Thyroid gland (tissue), 4 donors: ENCODE data around the gene KRTAP10-3. TPM values are rescaled to one million over a fixed set of nuclear protein-coding genes. Genes with fewer than 3 reads are reported as not detected.
A peak's percentile ranks its signal among the peaks of the same experiment; 100 is the strongest.

Experiments
- DNase-seq, 2 donors: peaks; one replicate each; pipeline ENCODE4 v3.0.0-alpha.2; 2019
- H3K27ac ChIP-seq, 3 donors: fragments of 200-600 bp; sonication (generic); 1 replicate in 2 of 3; 2 replicates in 1 of 3; pipeline ENCODE4 v1.5.1; 2016 to 2019; ENCODE audit warnings: mild to moderate bottlenecking in 1 of 3, moderate library complexity in 1 of 3
- H3K27me3 ChIP-seq: fragments of 200-600 bp; sonication (generic); one replicate; pipeline ENCODE4 v1.5.1; 2019
- H3K36me3 ChIP-seq, 2 donors: fragments of 200-600 bp; sonication (generic); one replicate each; pipeline ENCODE4 v1.5.1; 2016 to 2019
- H3K4me1 ChIP-seq, 2 donors: fragments of 200-600 bp; sonication (generic); one replicate each; pipeline ENCODE4 v1.5.1; 2017 to 2019
- H3K4me3 ChIP-seq, 3 donors: fragments of 200-600 bp; sonication (generic); replicated peaks in 1 of 3; 1 replicate in 2 of 3; 2 replicates in 1 of 3; pipeline ENCODE4 v1.5.1; 2016; ENCODE audit warnings: mild to moderate bottlenecking in 1 of 3
- H3K9me3 ChIP-seq: fragments of 200-600 bp; sonication (generic); one replicate; pipeline ENCODE4 v1.5.1; 2017
- CTCF ChIP-seq, 6 experiments: fragments of 200-600 bp in 3 of 6; fragments of 450-650 bp in 3 of 6; sonication (generic) in 3 of 6; IDR thresholded peaks; one replicate each; pipeline ENCODE4 v1.5.1; 2016 to 2019; ENCODE audit warnings: antibody characterized with exemption in 6 of 6, mild to moderate bottlenecking in 2 of 6, inconsistent platforms in 1 of 6, moderate library complexity in 1 of 6
- POLR2A ChIP-seq, 2 donors: fragments of 450-650 bp; IDR thresholded peaks; one replicate each; pipeline ENCODE4 v1.6.1; 2017; ENCODE audit warnings: antibody characterized with exemption in 2 of 2, mild to moderate bottlenecking in 2 of 2, moderate library complexity in 1 of 2
- WGBS, 2 donors: methylation state at CpG; one replicate each; pipeline ENCODE4 v1.1.5; 2017; 5-methylcytosine and 5-hydroxymethylcytosine counted together
- intact Hi-C: fragments of 100-400 bp; cut with DNase I; formaldehyde crosslinking; loops from one replicate; pipeline ENCODE4 v1.15.1; 2023
- total RNA-seq, 4 donors: library from RNA; depleted of rRNA; stranded (reverse); fragments of >200 nt; gene quantifications; one replicate each; pipeline ENCODE4 v1.2.3, GENCODE V29; 2016

Gene KRTAP10-3
- total RNA-seq, 4 donors from 2014 or later = not detected

GRCh38 chr21:44589094-44589493, 30.5 kb upstream of the KRTAP10-3 start:
- DNase-seq = no peak
- Histone ChIP-seq H3K36me3 (no peaks in the 10 kb centered on the region), H3K4me1 (no peaks in the 10 kb centered on the region), H3K9me3 (no peaks in the 10 kb centered on the region), H3K27ac (no peak overlapping the region), H3K4me3 (no peak overlapping the region), H3K27me3 (no peaks in the 10 kb centered on the region)
- intact Hi-C loops = no loop called here
- no peak for TF ChIP-seq POLR2A (IDR thresholded peaks at IDR 0.05)
- WGBS, 2 donors = 98 to 100% methylated on average over 2 of the region's 2 CpGs

- Histone ChIP-seq H3K36me3 (no peaks in the 10 kb centered on the region), H3K9me3 (no peaks in the 10 kb centered on the region), H3K4me1 (no peaks in the 10 kb centered on the region), H3K27ac (no peak overlapping the region), H3K27me3 (no peaks in the 10 kb centered on the region), H3K4me3 (no peak overlapping the region)
- TF ChIP-seq POLR2A (IDR thresholded peaks at IDR 0.05) = no peak
- no peak for TF ChIP-seq CTCF (IDR thresholded peaks at IDR 0.05)
- WGBS, 2 donors = 85 to 92% methylated on average over 3 of the region's 3 CpGs
- no peak for DNase-seq
- intact Hi-C loops = no loop called here
These were observed 27.3 kb upstream of the KRTAP10-3 start for GRCh38 chr21:44585892-44586291.

GRCh38 chr21:44583800-44584147, 25.2 kb upstream of the KRTAP10-3 start:
- H3K36me3 ChIP-seq = no peaks in the 10 kb centered on the region
- no peak for DNase-seq
- no peaks in the 10 kb centered on the region for H3K27me3 ChIP-seq
- H3K4me3 ChIP-seq = no peak overlapping the region
- intact Hi-C loops = no loop called here
- 87% methylated on average over 6 of the region's 6 CpGs for WGBS, 2 donors
- no peak overlapping the region for H3K27ac ChIP-seq
- TF ChIP-seq POLR2A (IDR thresholded peaks at IDR 0.05) (no peak), CTCF (IDR thresholded peaks at IDR 0.05) (no peak)
- H3K4me1 ChIP-seq = no peaks in the 10 kb centered on the region
- no peaks in the 10 kb centered on the region for H3K9me3 ChIP-seq

- Histone ChIP-seq H3K36me3 (no peaks in the 10 kb centered on the region), H3K9me3 (no peaks in the 10 kb centered on the region), H3K27ac (no peak overlapping the region), H3K4me3 (no peak overlapping the region), H3K27me3 (no peaks in the 10 kb centered on the region), H3K4me1 (no peaks in the 10 kb centered on the region)
- peak; percentile 54 to 79 for DNase-seq
- TF ChIP-seq CTCF (IDR thresholded peaks at IDR 0.05) (no peak), POLR2A (IDR thresholded peaks at IDR 0.05) (no peak)
- 8 to 9% methylated on average over 11 of the region's 11 CpGs for WGBS, 2 donors
- intact Hi-C loops = no loop called here
These were observed 24.6 kb upstream of the KRTAP10-3 start for GRCh38 chr21:44583089-44583799.

GRCh38 chr21:44582055-44582454, 23.5 kb upstream of the KRTAP10-3 start:
- no peaks in the 10 kb centered on the region for H3K9me3 ChIP-seq

More at GRCh38 chr21:44582055-44582454, 23.5 kb upstream of the KRTAP10-3 start:
- DNase-seq = no peak
- TF ChIP-seq CTCF (IDR thresholded peaks at IDR 0.05) (no peak), POLR2A (IDR thresholded peaks at IDR 0.05) (no peak)
- no peak overlapping the region for H3K27ac ChIP-seq
- WGBS, 2 donors = 78 to 80% methylated on average over 15 of the region's 15 CpGs
- H3K4me1 ChIP-seq = no peaks in the 10 kb centered on the region
- H3K27me3 ChIP-seq = no peaks in the 10 kb centered on the region
- intact Hi-C loops = no loop called here
- no peaks in the 10 kb centered on the region for H3K36me3 ChIP-seq
- H3K4me3 ChIP-seq = no peak overlapping the region
